A673 (cell line): ENCODE measurements around the gene RALGPS1. TPM values are rescaled to one million over a fixed set of nuclear protein-coding genes. Genes with fewer than 3 reads are reported as not detected.

Experiments used
- BruUV-seq: library from RNA; stranded (reverse); fragments of 400-500 nt; replicated peaks from 2 replicates; lab custom pipeline; 2021; lab: Mats Ljungman, UMichigan
- CTCF ChIA-PET: fragments of 300-600 bp; sonication (Branson Sonifier 250); formaldehyde crosslinking; loops from one replicate; lab custom pipeline; 2022; ENCODE audit warnings: antibody characterized with exemption; lab: Charles Lee
- POLR2A ChIA-PET: fragments of 300-600 bp; sonication (Branson Sonifier 250); formaldehyde crosslinking; loops from one replicate; lab custom pipeline; 2022; ENCODE audit warnings: antibody characterized with exemption; ENCODE audit not compliant: low non-redundant PET; lab: Charles Lee
- DNase-seq: peaks from one replicate; pipeline ENCODE4 v3.0.0-alpha.2; 2015; ENCODE audit warnings: low spot score
- H3K27ac ChIP-seq: fragments of 200-600 bp; sonication (generic); 2 replicates; pipeline ENCODE4 v1.5.1; 2016; ENCODE audit warnings: mixed run types, low read depth, mild to moderate bottlenecking, mixed read lengths, antibody characterized with exemption, low read length; ENCODE audit not compliant: poor library complexity, severe bottlenecking
- H3K27me3 ChIP-seq: fragments of 200-600 bp; sonication (generic); replicated peaks from 2 replicates; pipeline ENCODE4 v1.6.1; 2017; ENCODE audit warnings: mixed run types, low read depth, mild to moderate bottlenecking, mixed read lengths, antibody characterized with exemption, low read length; ENCODE audit not compliant: insufficient read depth, poor library complexity
- H3K36me3 ChIP-seq: fragments of 200-600 bp; sonication (generic); 2 replicates; pipeline ENCODE4 v1.6.1; 2016; ENCODE audit warnings: mixed run types, mild to moderate bottlenecking, mixed read lengths, antibody characterized with exemption, low read length; ENCODE audit not compliant: insufficient read depth, poor library complexity, severe bottlenecking
- H3K4me1 ChIP-seq: fragments of 200-600 bp; sonication (generic); 2 replicates; pipeline ENCODE4 v1.6.1; 2017; ENCODE audit warnings: mixed run types, mild to moderate bottlenecking, mixed read lengths, antibody characterized with exemption, low read length; ENCODE audit not compliant: insufficient read depth, poor library complexity, severe bottlenecking
- H3K4me3 ChIP-seq: fragments of 200-600 bp; sonication (generic); 2 replicates; pipeline ENCODE4 v1.5.1; 2016; ENCODE audit warnings: low read depth, mixed run types, mild to moderate bottlenecking, mixed read lengths, low read length; ENCODE audit not compliant: poor library complexity, severe bottlenecking
- H3K9me3 ChIP-seq: fragments of 200-600 bp; sonication (generic); 2 replicates; pipeline ENCODE4 v1.6.1; 2016; ENCODE audit warnings: mixed run types, low read depth, mild to moderate bottlenecking, mixed read lengths, antibody characterized with exemption, low read length; ENCODE audit not compliant: poor library complexity, severe bottlenecking
- EZH2 ChIP-seq: fragments of 200-600 bp; sonication (generic); IDR thresholded peaks from 2 replicates; pipeline ENCODE4 v1.6.1; 2017; ENCODE audit warnings: borderline replicate concordance, low read depth, mild to moderate bottlenecking, mixed read lengths, antibody characterized with exemption, low read length; ENCODE audit not compliant: poor library complexity, severe bottlenecking
- intact Hi-C: fragments of 100-400 bp; cut with micrococcal nuclease; formaldehyde crosslinking; loops from one replicate; pipeline ENCODE4 v1.10.0; 2022; ENCODE audit not compliant: unreplicated experiment
- total RNA-seq: library from RNA; stranded (reverse); gene quantifications from 2 replicates; pipeline ENCODE4 v1.2.3, GENCODE V29; 2021
- TF ChIP-seq, protein P1 (sequence below): fragments of 300-800, 200-600 bp; sonication (generic); conservative IDR thresholded peaks from 2 replicates; pipeline ENCODE4 v1.5.1; 2017; ENCODE audit warnings: low read depth, mild to moderate bottlenecking, antibody characterized with exemption, low read length, moderate library complexity, mixed read lengths

RALGPS1 gene
- total RNA-seq, 1 experiment from 2014 or later = 3.9 TPM

DNA sequence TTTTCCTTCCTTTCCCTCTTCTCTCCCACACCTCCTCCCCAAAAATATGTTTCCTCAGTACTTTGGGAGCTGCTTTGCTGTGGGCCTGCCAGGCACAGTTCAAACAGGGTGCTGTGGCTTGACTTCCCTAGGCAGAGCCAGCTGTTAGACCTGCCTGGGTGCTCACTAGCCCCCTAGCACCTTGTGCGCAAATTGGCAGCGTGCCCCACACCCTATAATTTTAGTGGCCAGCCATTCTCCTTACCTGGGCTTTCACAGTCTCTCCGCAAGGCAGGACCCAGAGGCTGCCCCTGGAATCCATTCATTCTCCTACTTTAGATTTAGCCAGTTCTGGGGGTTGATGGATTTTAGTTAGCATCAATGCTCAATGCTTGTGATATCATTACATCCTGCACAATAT is 135.6 kb downstream of the RALGPS1 start:
- Histone ChIP-seq H3K27ac (no peak overlapping the region), H3K27me3 (no peaks in the 10 kb centered on the region), H3K4me3 (no peak overlapping the region), H3K9me3 (no peaks in the 10 kb centered on the region), H3K36me3 (no peaks in the 10 kb centered on the region), H3K4me1 (peaks cover 23% of the 10 kb centered on the region)
- ChIA-PET POLR2A (no interaction called here), CTCF (no interaction called here)
- intact Hi-C loops = no loop called here
- TF ChIP-seq, protein P1, sequence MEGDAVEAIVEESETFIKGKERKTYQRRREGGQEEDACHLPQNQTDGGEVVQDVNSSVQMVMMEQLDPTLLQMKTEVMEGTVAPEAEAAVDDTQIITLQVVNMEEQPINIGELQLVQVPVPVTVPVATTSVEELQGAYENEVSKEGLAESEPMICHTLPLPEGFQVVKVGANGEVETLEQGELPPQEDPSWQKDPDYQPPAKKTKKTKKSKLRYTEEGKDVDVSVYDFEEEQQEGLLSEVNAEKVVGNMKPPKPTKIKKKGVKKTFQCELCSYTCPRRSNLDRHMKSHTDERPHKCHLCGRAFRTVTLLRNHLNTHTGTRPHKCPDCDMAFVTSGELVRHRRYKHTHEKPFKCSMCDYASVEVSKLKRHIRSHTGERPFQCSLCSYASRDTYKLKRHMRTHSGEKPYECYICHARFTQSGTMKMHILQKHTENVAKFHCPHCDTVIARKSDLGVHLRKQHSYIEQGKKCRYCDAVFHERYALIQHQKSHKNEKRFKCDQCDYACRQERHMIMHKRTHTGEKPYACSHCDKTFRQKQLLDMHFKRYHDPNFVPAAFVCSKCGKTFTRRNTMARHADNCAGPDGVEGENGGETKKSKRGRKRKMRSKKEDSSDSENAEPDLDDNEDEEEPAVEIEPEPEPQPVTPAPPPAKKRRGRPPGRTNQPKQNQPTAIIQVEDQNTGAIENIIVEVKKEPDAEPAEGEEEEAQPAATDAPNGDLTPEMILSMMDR = no peak
- TF ChIP-seq EZH2 = no peak
- BruUV-seq = no TSS peak
- no peak for DNase-seq

DNA sequence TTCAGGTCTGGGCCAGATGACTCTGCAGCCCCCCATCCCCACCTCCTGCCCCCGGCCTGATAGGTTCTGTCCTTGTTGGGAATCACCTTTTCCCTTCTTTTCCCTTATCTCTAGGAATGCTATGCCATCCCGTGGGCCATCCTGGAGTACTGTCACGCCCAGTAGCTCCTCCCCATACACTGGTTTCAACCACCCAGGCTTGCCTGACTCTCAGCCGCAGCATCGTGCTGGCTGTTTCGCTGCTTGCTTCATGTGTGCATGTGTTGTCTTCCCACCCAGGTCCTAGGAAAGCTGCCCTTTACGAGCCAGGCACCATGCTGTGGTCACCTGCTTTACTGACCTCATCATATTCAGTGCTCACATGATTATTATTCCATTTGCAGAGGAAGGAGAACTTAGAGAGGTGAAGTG is 136.0 kb downstream of the RALGPS1 start:
- no peaks in the 10 kb centered on the region for H3K27me3 ChIP-seq
- no peaks in the 10 kb centered on the region for H3K36me3 ChIP-seq
- no peaks in the 10 kb centered on the region for H3K9me3 ChIP-seq
- BruUV-seq = no TSS peak
- H3K4me3 ChIP-seq = no peak overlapping the region
- TF ChIP-seq, protein P1 = no peak
- no peak for TF ChIP-seq EZH2
- ChIA-PET POLR2A (no interaction called here), CTCF (no interaction called here)
- H3K4me1 ChIP-seq = peaks cover 23% of the 10 kb centered on the region
- peak overlapping the region; percentile 31 for H3K27ac ChIP-seq
- intact Hi-C loops = no loop called here
- DNase-seq = no peak

DNA sequence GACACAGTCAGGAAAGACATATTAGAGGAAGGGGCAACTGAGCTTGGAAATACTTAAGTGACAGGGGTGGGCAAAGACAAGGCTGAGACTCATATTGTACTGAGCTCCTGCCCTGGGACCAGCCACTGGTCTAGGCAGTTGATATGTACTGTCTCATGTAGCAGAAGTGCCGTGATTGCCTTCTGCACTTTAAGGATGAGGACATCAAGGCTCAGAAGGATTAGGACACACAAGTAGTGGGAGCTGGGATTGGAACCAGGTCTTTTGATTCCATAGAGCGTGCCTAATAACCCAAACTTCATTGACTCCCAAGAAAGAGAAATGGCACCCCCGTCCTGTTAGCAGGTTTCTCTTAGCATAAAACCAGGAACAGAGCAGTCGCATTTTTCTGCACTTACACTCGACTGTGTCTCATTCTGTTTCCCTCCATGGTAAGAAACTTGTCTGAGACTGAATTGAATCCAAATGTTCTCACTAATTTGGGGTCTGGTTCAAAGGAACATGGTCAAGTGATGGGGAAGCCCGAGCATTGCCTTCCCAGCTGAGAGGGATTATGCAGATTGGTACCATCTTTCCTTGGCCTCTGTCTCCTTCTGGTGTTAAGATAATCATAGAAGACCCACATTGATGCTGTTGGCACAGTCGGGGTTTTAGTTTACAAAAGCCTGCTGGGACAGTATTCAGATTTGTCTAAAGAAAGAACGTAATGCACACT is 137.5 kb downstream of the RALGPS1 start:
- TF ChIP-seq EZH2 = no peak
- TF ChIP-seq, protein P1 = no peak
- Histone ChIP-seq H3K27me3 (no peaks in the 10 kb centered on the region), H3K27ac (peak overlapping the region; percentile 31), H3K4me1 (peaks cover 23% of the 10 kb centered on the region), H3K4me3 (no peak overlapping the region), H3K36me3 (no peaks in the 10 kb centered on the region), H3K9me3 (no peaks in the 10 kb centered on the region)
- no peak for DNase-seq
- no TSS peak for BruUV-seq
- intact Hi-C loops = no loop called here
- ChIA-PET POLR2A (no interaction called here), CTCF (no interaction called here)
